ENCODE results near the gene ATP5F1D. TPM values are rescaled to one million over a fixed set of nuclear protein-coding genes. Genes with fewer than 3 reads are reported as not detected.

The ATP5F1D gene
- total RNA-seq, 1 experiment from 2014 or later = 126 TPM

DNA sequence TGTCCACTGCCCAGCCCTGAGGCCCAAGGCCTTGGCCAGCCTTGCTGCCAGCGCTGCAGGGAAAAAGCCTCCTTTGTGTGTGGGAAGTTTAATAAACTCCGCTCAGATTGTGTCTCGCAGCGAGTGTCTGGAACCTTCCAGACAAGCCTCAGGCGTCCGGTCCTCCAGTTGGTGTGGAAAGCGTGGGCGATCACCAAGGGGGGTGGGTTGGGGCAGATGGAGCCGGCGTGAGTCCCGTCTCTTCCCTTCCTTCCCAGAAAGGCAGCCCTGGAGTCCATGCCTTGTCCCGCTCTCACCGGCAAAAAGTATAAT lies 31.4 kb upstream of the ATP5F1D start:
- Histone ChIP-seq H3K4me3 (ENCODE audit: low read depth, low read length) (no peak overlapping the region), H3K36me3 (ENCODE audit: control insufficient read depth, insufficient read depth, low read length) (peaks cover 3% of the 10 kb centered on the region), H3K9me3 (no peaks in the 10 kb centered on the region), H3K4me1 (peaks cover 9% of the 10 kb centered on the region), H3K27me3 (replicated peaks; ENCODE audit: control insufficient read depth, insufficient read depth, low read length) (no peaks in the 10 kb centered on the region)
- Mint-ChIP-seq H3K9me3 (ENCODE audit: unreplicated experiment) (no peaks in the 10 kb centered on the region), H3K4me3 (ENCODE audit: unreplicated experiment) (no peak overlapping the region), H3K27me3 (ENCODE audit: insufficient read depth, unreplicated experiment) (no peaks in the 10 kb centered on the region), H3K27ac (ENCODE audit: unreplicated experiment) (no peak overlapping the region), H3K4me1 (ENCODE audit: low read depth, unreplicated experiment) (no peaks in the 10 kb centered on the region), H3K36me3 (ENCODE audit: insufficient read depth, unreplicated experiment) (peaks cover 26% of the 10 kb centered on the region)
- TF ChIP-seq, protein P1, sequence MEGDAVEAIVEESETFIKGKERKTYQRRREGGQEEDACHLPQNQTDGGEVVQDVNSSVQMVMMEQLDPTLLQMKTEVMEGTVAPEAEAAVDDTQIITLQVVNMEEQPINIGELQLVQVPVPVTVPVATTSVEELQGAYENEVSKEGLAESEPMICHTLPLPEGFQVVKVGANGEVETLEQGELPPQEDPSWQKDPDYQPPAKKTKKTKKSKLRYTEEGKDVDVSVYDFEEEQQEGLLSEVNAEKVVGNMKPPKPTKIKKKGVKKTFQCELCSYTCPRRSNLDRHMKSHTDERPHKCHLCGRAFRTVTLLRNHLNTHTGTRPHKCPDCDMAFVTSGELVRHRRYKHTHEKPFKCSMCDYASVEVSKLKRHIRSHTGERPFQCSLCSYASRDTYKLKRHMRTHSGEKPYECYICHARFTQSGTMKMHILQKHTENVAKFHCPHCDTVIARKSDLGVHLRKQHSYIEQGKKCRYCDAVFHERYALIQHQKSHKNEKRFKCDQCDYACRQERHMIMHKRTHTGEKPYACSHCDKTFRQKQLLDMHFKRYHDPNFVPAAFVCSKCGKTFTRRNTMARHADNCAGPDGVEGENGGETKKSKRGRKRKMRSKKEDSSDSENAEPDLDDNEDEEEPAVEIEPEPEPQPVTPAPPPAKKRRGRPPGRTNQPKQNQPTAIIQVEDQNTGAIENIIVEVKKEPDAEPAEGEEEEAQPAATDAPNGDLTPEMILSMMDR (IDR thresholded peaks at IDR 0.05; ENCODE audit: insufficient read depth in 1 of 2, low read depth in 1 of 2, low read length in 1 of 2, severe bottlenecking in 1 of 2, unreplicated experiment in 1 of 2) = no peak
- POLR2A ChIA-PET = no interaction called here
- CTCF ChIA-PET = no interaction called here
- intact Hi-C loops (cut with micrococcal nuclease; ENCODE audit: unreplicated experiment) = no loop called here
- no peak for DNase-seq
- no TSS peak for BruUV-seq (replicated peaks)

DNA sequence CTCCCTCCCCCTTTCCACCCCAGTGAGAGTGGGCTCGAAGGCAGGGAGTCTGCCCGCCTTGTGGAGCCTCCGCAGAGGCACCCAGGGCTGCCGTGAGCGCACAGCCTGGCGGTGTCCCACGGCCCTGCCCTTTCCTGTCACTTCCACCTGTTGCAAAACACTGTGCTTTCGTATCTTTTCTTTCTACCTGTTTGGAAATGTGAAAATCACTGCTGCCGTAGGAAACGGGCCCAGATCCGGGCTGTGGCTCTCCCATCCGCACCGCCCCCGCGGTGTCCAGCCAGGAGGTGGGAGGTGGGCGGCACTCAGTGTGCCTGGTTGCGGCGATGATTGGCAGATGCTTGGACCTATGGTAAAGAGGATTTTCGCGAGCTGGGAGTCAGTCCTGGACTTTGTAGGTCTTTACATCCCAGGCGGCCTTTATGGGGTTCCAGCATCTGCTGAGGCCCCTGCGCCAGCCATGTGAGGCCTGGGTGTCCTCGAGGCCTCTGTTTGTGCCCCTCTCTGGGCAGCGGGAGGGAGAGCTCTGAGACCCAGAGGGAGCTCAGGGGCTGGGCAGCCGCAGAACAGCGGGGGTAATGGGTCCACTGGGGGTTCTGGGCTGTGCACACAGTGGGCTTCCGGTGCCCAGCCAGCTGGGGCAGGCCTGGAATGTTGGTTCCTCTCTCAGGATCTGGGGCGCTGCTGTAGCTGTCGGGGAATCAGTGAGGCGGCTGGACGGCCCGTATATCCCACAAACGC lies 29.9 kb upstream of the ATP5F1D start:
- Mint-ChIP-seq H3K9me3 (ENCODE audit: unreplicated experiment) (no peaks in the 10 kb centered on the region), H3K4me1 (ENCODE audit: low read depth, unreplicated experiment) (no peaks in the 10 kb centered on the region), H3K36me3 (ENCODE audit: insufficient read depth, unreplicated experiment) (peaks cover 23% of the 10 kb centered on the region), H3K27me3 (ENCODE audit: insufficient read depth, unreplicated experiment) (no peaks in the 10 kb centered on the region), H3K4me3 (ENCODE audit: unreplicated experiment) (no peak overlapping the region), H3K27ac (ENCODE audit: unreplicated experiment) (no peak overlapping the region)
- TF ChIP-seq, protein P1 (IDR thresholded peaks at IDR 0.05; ENCODE audit: insufficient read depth in 1 of 2, low read depth in 1 of 2, low read length in 1 of 2, severe bottlenecking in 1 of 2, unreplicated experiment in 1 of 2) = no peak
- Histone ChIP-seq H3K4me3 (ENCODE audit: low read depth, low read length) (no peak overlapping the region), H3K36me3 (ENCODE audit: control insufficient read depth, insufficient read depth, low read length) (peaks cover 3% of the 10 kb centered on the region), H3K27me3 (replicated peaks; ENCODE audit: control insufficient read depth, insufficient read depth, low read length) (no peaks in the 10 kb centered on the region), H3K4me1 (peaks cover 9% of the 10 kb centered on the region), H3K9me3 (no peaks in the 10 kb centered on the region)
- intact Hi-C loops (cut with micrococcal nuclease; ENCODE audit: unreplicated experiment) = no loop called here
- peak in 1 of 2 experiments; percentile 41 for DNase-seq
- no TSS peak for BruUV-seq (replicated peaks)
- ChIA-PET CTCF (interaction anchor here (0.6 kb wide), 1 partner anchor 11 kb away, joined by 3 read pairs; no protein-coding TSS in a partner anchor), POLR2A (interaction anchor here (0.7 kb wide), 1 partner anchor 57 kb away, joined by 16 read pairs; no protein-coding TSS in a partner anchor)

DNA sequence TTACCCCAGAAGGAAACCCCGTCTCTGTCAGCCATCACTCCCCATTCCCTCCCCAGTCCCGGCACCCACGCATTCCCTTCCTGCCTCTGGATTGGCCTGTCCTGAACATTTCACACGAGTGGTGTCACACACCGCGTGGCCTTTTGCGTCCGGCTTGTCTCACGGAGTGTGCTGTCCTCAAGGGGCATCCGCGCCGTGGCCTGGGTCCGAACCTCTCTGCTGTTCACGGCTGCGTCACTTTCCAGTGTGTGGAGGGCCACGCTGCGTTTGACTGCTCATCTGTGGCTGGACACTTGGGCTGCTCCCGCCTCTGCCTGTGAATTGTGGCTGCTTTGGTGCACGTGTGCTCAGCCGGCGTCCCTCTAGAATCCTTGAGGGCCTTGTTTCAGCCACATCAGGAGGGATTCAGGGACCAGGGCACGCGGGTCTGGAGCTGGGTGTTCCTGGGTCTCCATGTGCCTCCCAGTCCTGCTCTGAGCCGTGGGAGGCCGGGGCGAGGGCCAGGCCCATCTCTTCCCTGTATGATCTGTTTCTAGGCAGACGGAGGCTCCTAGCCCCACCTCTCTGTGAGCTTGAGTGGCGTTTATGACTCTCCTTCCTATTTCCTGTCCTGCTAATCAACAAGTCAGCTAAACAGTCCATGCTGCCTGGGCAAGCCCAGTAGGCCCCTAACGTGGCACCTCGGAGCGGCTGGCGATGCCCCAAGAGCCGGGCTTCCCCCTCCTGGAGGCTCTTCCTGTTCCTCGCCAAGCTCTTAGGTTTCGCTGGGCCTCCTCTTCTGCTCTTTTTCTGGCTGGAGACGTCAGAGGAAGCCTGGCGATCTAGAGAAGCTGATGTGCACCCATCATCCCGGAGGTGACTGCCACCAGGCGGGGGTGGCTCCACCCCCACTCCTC lies 27.9 kb upstream of the ATP5F1D start:
- Histone ChIP-seq H3K4me3 (ENCODE audit: low read depth, low read length) (no peak overlapping the region), H3K36me3 (ENCODE audit: control insufficient read depth, insufficient read depth, low read length) (peaks cover 3% of the 10 kb centered on the region), H3K9me3 (no peaks in the 10 kb centered on the region), H3K27me3 (replicated peaks; ENCODE audit: control insufficient read depth, insufficient read depth, low read length) (no peaks in the 10 kb centered on the region), H3K4me1 (no peaks in the 10 kb centered on the region)
- no peaks in the 10 kb centered on the region for H3K9me3 Mint-ChIP-seq (ENCODE audit: unreplicated experiment)
- no TSS peak for BruUV-seq (replicated peaks)
- no peak overlapping the region for H3K4me3 Mint-ChIP-seq (ENCODE audit: unreplicated experiment)
- ChIA-PET POLR2A (no interaction called here), CTCF (no interaction called here)
- peak overlapping the region; percentile 6 for H3K27ac Mint-ChIP-seq (ENCODE audit: unreplicated experiment)
- DNase-seq = no peak
- intact Hi-C loops (cut with micrococcal nuclease; ENCODE audit: unreplicated experiment) = no loop called here
- no peaks in the 10 kb centered on the region for H3K27me3 Mint-ChIP-seq (ENCODE audit: insufficient read depth, unreplicated experiment)
- no peaks in the 10 kb centered on the region for H3K4me1 Mint-ChIP-seq (ENCODE audit: low read depth, unreplicated experiment)
- TF ChIP-seq, protein P1 (IDR thresholded peaks at IDR 0.05; ENCODE audit: insufficient read depth in 1 of 2, low read depth in 1 of 2, low read length in 1 of 2, severe bottlenecking in 1 of 2, unreplicated experiment in 1 of 2) = no peak
- H3K36me3 Mint-ChIP-seq (ENCODE audit: insufficient read depth, unreplicated experiment) = peaks cover 29% of the 10 kb centered on the region
